ENCODE measurements around the gene SF3A2.
"Not testable (repeated sequence)": the region's sequence is repeated elsewhere in the genome, so short reads cannot be mapped to it uniquely, and the experiment has no call there.

Gene SF3A2, protein sequence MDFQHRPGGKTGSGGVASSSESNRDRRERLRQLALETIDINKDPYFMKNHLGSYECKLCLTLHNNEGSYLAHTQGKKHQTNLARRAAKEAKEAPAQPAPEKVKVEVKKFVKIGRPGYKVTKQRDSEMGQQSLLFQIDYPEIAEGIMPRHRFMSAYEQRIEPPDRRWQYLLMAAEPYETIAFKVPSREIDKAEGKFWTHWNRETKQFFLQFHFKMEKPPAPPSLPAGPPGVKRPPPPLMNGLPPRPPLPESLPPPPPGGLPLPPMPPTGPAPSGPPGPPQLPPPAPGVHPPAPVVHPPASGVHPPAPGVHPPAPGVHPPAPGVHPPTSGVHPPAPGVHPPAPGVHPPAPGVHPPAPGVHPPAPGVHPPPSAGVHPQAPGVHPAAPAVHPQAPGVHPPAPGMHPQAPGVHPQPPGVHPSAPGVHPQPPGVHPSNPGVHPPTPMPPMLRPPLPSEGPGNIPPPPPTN

DNA sequence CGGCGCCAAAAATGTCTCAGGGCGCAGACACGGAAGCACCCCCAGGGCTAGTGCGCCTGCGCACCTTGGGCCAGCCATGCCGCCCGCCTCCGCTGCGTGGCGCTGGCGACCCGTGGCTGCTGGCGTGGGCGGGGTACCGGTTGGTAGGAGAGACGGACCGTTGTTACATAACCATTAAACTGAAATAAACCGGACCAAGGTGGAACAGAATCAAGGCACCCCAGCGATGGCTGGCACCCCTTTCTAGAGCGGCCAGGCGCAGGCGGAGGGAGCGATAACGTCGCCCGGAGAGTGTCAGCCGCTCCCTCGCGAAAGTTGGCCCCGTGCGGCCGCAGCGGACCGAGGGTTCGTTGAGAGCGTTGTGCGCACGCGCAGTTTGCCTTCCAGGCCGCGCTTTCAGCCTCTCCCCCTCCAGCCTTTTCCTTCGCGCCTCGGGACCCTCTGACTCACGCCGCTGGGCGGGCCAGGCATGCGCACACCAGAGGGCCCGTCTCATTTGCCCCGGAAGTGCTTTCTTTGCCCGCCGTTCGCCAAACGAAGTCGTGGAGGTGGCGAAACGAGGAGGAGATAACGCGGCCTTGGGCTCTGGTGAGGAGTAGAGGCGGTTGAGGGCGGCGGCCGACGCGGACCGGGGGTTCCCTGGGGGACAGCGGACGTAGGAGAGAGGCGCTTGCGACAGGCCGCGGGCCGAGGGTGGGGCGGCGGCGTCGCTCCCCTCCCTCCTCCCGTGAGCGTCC lies at the start of gene SF3A2, which contains the start of gene PLEKHJ1:
Gene SF3A2 (plus strand): TSS at position 511 of the 737 bp plus-strand sequence. CDS start 6,595 bp downstream, outside the sequence.
Gene PLEKHJ1 (minus strand): TSS at position 16 of the 737 bp plus-strand sequence. CDS start 81 bp downstream, outside the sequence.
- DNase-seq, result peak; percentile 97

GRCh38 chr19:2187159-2187558 lies 49.5 kb upstream of the SF3A2 start:
- DNase-seq, result no peak

GRCh38 chr19:2188708-2189385 lies 47.8 kb upstream of the SF3A2 start:
- DNase-seq, result peak; percentile 32

- no peak for DNase-seq
Observed at GRCh38 chr19:2189880-2190279, 46.7 kb upstream of the SF3A2 start.

DNA sequence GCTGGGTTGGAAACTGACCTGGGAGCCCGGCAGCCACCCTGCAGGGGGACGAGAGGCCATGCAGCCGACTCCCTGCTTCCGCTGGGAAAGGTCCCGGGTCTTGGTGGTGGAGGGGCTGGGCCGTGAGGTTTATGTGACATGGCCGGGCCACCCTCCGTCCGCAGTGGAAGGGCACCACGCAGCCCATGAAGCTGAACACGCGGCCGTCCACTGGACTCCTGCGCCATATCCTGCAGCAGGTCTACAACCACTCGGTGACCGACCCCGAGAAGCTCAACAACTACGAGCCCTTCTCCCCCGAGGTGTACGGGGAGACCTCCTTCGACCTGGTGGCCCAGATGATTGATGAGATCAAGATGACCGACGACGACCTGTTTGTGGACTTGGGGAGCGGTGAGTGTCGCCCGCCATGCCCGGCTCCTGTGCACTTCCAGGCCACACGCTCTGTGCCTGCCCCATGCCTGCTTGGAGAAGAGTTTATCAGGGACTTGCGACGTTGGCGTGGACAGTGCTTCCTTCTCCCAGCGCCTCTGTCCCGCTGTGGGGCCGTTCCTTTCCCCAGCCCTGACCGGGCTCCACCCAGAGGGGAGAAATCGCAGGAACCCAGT lies 45.7 kb upstream of the SF3A2 start:
- no peak for DNase-seq

GRCh38 chr19:2191456-2192310 lies 44.9 kb upstream of the SF3A2 start:
- no peak for DNase-seq

- DNase-seq, result no peak
Observed at GRCh38 chr19:2192862-2193261, 43.8 kb upstream of the SF3A2 start.

DNA sequence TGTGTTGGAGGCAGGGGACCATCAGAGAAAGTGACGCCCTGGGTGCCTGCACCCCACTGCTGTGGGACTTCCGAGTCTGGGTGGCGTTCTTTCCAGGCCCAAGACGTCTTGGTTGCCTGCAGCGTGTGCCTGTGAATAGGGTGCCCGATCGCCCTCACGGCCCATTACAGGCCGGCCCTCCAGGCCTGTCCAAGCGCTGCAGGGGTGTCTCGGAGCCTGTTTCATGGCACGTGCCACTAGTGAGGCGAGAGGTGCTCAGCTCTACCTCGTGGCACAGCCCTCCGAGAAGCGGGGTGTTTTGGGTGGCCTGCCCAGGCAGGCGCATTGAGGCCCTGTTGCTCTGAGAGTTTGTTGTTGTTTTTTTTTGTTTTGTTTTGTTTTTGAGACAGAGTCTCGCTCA lies 42.8 kb upstream of the SF3A2 start:
- DNase-seq, result no peak

DNA sequence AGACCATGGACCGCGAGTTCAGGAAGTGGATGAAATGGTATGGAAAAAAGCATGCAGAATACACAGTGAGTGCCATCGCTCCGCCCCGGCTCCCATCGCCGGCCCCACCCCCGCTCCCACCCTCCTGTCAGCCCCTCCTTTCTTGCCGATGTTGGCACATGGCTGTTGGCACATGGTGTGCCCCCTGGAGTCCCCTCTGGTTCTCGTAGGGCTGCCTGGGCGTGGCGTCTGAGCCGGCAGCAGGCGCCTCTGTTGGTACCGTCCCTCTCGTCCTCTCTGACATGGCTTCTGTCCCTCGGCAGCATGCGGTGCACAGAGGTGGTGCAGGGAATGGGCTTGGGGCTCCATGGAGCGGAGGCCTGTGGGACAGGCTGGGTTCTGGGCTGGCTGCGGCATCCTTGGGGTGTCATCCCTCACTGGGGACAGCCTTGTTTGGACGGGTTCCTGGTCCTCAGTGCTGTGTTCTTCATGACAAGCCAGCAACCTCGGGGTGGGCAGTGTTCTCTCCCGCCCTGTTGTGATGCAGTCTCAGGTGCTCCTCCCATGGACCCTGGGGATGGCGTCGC lies 42.0 kb upstream of the SF3A2 start:
- no peak for DNase-seq

GRCh38 chr19:2195361-2195760 lies 41.3 kb upstream of the SF3A2 start:
- no peak for DNase-seq

GRCh38 chr19:2195914-2196313 lies 40.7 kb upstream of the SF3A2 start:
- no peak for DNase-seq

DNA sequence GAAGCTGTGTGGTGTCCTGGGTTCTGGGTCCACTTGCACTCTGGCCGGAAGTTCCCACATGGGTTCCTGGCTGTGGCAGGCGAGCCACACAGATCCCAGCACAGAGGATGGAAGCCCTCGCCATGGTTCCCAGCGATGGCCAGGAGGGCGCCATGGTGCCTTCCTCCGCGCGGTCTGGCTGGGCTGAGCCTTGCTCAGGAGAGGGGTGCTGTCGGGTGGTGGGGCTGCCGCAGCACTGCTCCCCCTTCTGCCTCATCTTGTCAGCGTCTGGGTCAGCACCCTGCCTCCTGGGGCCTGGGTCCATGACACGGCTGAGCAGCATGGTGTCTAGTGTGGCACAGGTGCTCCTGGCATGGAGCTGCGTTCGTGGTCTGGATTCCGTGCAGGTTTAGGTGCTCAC lies 39.4 kb upstream of the SF3A2 start:
- no peak for DNase-seq

- DNase-seq, result no peak
Observed at GRCh38 chr19:2198317-2198716, 38.3 kb upstream of the SF3A2 start.

DNA sequence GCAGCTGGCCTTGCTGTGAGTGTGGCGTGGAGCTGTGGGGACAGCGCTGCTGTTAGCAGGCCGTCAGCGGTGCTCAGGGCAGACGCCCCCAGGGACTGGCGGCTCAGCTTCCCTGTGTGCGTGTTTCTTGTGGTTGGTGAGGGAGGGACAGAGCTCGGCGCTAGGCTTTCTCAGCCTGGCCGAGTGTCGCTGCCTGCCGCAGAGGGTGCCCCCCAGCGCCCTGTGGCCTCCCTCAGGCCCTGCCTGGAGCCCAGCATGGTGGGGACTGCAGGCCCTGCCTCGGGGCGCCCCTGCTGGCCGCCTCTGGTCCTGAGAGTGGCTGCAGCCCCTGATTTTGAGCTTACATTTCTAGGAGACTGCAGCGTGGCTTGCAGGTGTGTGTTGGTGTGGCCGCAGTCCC lies 37.4 kb upstream of the SF3A2 start:
- DNase-seq, result no peak

DNA sequence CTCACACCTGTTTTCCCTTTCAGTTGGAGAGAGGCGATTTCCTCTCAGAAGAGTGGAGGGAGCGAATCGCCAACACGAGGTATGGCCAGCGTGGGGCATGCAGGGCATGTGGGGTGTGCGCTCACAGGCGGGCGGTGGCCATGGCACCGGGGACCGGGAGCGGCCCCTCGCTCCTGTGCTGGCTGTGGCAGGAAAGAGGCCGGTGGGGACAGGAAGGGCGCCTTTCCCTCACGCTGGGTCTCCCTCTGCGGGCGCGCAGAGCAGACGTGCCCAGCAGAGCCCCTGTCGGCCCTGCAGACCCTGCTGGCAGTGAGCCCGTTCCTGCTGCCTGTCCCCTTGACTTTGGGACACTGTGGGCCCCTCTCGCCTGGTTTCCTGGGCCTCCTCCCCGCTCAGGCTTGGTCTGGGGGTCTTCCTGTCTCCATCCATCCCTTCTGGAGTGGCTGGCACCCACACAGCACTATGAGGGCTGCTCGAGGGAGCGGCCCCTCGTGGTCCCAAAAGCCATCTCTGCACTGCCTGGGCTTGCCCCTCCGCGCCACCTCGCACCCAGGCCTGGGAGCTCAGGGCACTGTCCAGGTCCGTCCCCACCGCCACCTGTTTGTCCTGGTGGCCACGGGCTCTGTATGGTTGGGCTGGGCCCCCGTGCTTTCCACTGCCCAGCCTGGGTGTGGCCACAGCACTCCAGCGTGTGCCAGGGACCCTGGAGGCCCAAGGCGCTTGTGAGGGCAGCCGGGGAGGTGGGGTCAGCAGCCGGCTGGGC lies 36.6 kb upstream of the SF3A2 start:
- DNase-seq, result no peak

GRCh38 chr19:2200624-2201294 lies 35.9 kb upstream of the SF3A2 start:
- DNase-seq, result not testable (repeated sequence)

DNA sequence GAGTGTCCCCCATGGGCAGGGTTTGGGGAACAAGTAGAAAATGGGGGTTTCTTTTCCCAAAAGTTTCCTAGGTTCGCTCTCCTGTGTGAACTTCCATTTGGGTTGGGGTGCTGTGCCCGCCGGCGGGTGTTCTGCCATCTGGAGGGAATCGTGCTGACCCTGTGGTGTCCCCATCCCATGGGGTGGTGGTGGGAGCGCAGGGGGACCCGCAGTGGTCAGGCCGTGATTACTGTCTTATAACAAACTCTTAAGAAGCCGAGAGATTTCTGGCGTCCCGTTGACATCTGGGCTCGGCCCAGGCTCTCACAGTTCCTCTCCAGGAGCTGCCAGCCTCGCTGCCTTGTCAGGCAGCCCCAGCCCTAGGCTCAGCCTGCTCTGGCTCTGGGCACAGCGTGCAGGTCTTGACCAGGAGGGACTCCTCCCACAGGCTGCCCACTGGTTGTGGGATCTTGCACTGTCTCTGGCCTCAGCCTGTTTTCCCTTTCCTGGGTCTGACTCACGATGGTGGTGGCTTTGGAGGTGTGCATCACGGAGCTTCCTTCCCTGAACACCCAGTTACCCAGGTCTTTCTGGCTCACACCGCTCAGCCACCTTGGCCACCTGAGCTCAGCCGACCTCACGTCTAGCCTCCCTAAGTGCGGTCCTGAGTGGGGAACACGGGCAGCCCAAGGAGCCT lies 35.0 kb upstream of the SF3A2 start:
- DNase-seq, result no peak

DNA sequence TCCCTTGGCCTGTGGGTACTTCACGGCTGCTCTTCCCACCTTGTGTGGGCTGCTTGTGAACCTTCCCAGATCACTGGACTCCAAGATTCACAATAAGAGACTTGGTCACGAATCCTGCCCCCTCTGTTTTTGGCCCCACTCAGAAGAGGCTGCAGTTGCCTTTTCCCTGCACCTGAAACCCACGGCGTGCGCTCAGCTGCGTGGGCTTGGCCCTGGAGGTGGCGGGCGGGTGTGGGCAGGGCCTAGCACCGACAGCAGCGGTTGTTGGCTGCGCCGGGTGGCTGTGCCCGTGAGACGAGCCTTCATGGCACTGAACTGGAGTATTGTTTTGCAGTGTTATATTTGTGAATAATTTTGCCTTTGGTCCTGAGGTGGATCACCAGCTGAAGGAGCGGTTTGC lies 34.3 kb upstream of the SF3A2 start:
- DNase-seq, result no peak

DNA sequence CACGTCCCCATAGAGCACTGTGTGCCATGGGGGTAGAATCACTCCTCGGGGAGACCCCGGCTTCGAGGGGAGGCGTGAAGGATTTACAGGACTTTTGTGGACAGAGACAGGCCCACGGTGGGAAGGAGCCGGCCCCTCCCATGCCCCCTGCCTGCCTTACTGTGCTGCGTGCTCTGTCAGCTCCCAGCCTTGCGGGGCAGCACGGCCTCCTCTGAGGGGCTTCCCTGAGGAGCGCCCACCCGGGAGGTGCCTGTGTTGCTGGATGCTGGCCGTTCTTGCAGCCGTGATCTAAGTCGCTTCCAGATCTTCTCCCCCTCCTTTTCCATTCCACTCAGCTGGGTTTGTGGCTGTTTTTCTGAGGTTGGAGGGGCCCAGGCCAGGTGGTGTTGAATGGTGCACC lies 29.6 kb upstream of the SF3A2 start:
- DNase-seq, result no peak

Measured in activated CD8-positive, alpha-beta memory T cell treated with anti-CD3 and anti-CD28 coated beads, Interleukin-2, amount 50 U/mL, for 4 hours (primary cell).